HG03159 (cell line): Measurements from ENCODE around the gene SNU13.
"Not testable (repeated sequence)": the region's sequence is repeated elsewhere in the genome, so short reads cannot be mapped to it uniquely, and the experiment has no call there.

Experiments used
- ATAC-seq: cut with Tn5 transposase; IDR thresholded peaks from one replicate; pipeline ENCODE4 v1.9.1; 2021; ENCODE audit warnings: mild to moderate bottlenecking, moderate library complexity; ENCODE audit not compliant: unreplicated experiment

SNU13 gene

DNA sequence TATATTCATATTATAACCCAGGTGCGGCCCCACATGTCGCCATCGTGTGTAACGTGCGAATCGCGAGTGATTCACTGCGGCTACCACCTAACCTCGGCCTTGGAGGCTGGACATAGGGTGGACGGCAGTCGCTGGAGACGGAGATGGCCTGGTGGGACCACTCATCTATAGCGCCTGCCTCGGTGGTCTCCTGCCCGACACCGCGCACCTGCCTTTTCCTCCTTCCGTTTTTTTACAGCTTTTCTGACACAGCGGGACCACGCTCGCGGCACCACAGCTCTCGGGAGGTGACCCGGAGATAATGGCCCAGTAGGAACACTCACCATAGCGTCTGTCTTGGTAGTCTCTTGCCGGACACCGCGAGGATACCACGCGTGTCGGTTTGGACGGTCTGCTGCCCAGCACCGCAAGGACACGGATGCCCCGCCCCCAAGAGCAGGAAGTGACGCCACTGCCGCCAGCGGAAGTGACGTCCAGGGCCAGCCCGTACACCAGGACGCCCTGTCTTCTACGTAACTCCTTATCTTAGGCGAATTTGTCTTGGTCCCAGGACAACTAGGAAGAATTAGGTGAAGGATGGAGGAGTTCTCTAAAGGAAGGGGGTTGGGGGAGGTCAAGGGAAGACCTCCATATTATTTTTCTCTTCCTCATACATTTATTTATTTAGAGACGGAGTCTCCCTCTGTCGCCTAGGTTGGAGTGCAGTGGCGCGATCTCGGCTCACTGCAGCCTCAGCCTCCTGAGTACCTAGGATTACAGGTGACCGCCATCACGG lies 6.4 kb downstream of the SNU13 start:
- ATAC-seq, result peak; percentile 56

DNA sequence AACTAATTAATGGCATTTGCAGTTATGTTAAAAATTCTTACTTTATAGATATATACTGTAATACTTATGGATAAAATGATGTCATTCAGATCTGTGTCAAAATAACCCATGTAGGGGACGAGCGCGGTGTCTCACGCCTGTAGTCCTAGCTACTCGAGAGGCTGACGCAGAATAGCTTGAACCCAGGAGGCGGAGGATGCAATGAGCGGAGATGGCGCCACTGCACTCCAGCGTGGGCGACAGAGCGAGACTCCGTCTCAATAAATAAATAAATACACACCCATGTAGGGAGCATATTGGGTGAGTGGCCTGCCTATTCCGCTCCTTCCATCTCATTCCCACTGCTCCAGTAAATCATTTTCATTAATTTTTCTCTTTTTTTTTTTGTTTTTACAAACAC lies 7.1 kb downstream of the SNU13 start:
- ATAC-seq, result no peak

DNA sequence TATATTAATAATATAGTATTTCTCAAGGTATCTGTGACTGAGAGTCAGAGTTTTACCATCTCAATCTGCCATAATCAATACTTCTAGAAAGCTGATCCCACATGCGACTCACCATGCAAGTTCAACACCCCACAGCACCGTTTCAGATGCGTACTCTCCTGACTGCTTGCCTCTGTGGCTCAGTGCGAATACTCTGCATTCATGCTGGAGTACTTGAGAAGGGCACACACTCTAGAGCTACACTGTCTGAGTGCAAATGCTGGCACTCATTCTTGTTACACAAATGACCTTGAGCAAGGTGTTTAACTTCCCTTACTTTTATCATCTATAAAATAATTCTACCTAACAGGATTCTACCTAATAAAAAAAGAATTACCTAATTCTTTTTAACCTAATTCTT lies 12.5 kb downstream of the SNU13 start:
- no peak for ATAC-seq

DNA sequence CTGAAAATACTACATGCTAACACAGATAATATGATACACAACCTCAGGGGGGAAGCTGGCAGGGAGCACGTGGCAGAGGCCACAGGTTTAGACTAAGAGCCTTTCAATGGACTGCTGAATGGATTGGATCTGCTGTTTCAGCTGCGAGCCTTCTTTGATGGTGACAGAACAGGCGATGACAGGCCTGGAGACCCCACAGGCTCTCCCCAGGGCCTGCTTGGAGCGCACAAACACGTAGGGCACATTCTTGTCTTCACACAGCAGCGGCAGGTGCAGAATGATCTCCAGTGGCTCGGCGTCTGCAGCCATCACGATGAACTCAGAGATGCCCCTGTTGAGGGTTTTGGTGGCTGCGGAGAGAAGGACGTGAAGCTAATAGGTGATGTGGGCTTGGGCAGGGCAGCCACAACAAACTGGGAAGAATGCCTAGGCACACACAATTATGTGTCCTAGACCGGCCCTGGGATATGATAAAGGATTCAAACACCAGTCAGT lies 13.8 kb downstream of the SNU13 start:
- ATAC-seq, result no peak

DNA sequence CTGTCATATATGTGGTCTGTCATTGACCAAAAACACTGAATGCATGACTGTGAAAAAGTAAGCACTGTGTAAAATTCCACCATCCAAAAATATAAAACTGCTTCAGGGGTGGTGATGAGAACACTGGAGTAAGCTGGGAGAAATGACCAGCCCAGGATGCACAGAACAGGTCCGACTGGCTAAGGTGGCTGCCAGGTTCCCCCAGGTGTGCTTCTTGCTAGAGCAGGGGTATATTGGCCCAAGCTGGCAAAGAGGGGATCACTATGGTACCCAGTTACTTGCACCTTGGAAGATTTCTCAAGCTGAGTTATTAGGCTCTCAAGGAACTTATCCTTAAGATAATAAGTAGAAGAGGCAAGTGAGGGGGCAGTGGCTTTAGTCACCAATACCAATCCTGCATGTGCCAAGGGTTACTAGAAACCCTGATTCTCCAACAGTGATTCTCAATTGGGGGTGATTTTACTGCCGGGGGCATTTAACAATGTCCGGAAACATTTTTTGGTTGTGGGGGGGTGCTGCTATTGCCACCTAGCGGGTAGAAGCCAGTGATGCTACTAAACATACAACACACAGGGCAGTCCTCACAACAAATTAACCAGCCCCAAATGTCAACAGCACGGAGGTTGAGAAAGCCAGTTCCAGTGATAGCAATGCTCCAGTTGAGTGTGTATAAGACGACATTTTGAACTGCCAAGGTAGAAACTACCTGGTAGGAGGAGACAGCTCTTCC lies 15.7 kb downstream of the SNU13 start:
- no peak for ATAC-seq

DNA sequence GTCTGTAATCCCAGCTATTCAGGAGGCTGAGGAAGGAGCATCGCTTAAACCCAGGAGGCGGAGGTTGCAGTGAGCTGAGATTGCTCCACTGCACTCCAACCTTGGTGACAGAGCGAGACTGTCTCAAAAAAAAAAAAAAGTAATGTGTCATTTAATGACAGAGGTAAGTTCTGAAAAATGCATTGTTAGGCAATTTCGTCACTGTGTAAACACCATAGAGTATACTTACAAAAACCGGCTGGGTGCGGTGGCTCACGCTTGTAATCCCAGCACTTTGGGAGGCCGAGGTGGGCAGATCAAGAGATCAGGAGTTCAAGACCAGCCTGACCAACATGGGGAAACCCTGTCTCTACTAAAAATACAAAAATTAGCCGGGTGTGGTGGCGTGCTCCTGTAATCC lies 16.6 kb downstream of the SNU13 start:
- not testable (repeated sequence) for ATAC-seq

DNA sequence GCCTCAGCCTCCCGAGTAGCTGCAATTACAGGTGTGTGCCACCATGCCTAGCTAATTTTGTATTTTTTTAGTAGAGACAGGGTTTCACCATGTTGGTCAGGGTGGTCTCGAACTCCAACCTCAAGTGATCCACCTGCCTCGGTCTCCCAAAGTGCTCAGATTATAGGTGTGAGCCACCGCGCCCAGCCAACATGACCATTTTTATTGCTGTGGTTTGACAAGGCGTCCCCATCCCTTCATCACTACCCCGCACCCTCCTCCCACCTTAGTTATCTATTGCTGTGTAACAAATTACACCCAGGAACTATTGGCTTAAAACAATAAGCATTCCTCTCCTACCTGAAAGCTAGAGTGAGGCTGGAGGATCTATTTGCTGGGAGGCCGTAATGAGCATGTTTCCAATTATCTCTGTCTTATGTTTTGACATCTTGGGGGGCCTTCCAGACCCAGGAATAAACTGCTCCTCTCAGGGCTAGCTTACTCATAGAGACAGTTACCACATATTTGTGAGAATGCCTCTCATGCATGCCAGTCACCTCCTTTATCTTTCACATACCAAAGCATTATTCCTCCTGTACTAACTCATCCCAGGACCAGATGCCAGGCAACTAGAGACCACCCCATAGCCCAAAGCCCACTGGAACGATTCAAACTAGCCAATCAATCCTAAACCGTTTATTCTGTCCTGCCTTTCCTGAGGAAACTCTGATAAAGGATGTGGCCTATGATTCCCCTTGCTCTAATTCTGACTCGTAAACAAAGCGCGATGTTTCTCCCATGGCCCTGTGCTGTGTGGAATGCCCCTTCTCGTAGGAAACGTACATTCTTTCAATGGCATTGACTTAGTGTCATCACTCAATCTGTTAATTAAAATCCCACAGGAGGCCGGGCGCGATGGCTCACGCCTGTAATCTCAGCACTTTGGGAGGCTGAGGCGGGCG lies 19.4 kb downstream of the SNU13 start:
- ATAC-seq, result no peak

DNA sequence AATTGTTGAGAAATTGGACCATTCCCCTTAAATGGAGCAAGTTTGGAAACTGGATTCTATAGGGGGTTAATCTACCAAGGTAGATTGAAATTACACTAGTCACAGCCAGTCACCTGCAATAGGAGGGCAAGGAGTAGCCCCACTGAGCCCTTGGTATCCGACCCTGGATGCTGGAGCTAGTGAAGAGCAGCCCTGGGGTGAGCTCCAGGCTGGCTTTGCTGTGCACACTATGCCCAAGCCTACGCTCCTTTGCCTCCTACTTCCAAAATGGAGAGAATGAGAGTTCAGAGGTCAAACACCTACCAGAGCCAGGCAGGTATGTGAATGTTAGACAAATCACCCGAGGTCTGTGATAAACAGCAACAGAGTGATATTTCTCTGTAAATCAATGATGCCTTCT lies 23.7 kb downstream of the SNU13 start:
- no peak for ATAC-seq

DNA sequence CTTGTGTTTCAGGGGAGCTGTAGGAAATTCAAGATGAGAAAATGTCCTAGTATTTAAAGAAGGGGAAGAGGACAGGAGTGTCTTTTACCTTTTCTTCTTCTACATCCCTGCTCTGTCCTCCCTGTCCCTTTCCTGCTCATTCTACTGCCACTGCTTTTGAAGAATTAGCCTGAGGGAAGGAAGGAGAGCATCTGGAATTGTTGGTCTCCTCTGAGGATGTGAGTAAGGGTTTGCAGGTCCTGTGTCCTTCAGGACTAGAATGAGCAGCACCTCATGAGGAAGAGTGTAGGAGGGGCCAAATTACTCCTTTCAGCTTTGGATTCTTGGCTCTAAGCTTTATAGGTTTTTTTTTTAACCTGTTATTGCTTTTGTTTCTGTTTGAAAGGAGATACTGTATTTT lies 24.2 kb downstream of the SNU13 start:
- ATAC-seq, result no peak

DNA sequence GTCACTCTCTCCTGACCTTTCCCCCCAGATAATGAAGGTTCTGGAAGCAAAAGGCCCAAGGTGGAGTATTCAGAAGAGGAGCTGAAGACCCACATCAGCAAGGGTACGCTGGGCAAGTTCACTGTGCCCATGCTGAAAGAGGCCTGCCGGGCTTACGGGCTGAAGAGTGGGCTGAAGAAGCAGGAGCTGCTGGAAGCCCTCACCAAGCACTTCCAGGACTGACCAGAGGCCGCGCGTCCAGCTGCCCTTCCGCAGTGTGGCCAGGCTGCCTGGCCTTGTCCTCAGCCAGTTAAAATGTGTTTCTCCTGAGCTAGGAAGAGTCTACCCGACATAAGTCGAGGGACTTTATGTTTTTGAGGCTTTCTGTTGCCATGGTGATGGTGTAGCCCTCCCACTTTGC lies 25.1 kb downstream of the SNU13 start:
- not testable (repeated sequence) for ATAC-seq

DNA sequence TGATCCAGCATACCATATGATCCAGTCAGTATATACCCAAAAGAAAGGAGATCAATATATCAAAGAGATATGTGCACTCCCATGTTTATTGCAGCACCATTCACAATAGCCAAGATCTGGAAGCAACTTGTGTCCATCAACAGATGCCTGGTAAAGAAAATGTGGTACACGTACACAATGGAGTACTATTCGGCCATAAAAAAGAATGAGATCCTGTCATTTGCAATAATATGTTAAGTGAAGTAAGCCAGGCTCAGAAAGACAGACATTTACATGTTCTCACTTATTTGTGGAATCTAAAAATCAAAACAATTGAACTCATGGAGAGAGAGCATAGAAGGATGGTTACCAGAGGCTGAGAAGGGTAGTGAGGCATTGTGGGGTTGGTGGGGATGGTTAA lies 27.0 kb downstream of the SNU13 start:
- no peak for ATAC-seq

DNA sequence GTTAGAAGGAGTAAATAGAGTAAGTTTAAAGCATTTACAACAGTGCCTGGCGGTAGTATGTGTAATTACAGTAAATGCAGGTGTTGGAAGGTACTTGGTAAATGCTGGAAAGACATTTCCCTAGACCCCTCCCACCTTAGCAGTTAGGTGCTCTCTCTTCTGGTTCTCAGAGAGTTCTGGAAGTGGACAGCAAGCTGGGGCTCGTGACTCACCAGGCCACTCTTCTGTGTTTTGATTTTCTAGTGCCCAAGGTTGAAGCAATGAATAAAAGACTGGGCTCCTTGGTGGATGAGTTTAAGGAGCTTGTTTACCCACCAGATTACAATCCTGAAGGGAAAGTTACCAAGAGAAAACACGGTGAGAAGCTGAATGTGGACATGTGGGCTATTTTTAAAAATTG lies 27.6 kb downstream of the SNU13 start:
- ATAC-seq, result no peak

DNA sequence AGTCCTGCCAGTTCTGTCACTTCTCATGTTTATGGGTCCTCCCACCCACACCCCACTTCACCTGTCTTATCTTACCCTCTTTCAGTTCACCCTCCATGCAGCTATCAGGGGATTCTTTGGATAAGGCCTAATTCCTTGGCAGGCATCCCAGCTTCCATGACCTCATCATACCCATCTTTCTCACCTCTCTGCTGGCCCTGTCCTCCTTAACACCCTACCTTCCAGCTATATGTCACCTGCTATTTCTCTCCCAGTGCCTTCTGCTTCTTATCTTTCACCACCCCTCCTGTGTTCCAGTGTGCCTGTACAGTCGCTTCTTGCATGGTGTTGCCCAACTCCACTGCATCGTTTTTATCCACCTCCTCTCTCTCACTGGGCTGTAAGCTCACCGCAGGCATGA lies 28.3 kb downstream of the SNU13 start:
- ATAC-seq, result no peak

DNA sequence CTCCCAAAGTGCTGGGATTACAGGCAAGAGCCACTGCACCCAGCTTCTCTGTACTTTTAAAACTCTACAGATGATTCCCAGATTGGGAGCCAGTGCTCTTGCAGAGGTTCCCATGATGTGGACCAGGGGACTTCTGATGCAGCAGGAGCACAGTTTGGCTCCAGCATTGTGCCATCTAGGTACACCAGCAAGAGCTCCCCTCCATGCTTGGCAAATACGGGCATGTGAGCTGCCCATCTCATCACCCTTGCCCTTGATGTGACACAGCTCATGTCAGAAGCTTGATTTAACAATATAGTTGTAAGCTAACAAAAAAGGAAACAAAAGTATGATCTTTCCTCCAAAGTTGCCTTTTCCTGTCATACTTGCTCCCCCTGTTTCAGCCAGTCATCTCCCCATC lies 28.7 kb downstream of the SNU13 start:
- no peak for ATAC-seq

DNA sequence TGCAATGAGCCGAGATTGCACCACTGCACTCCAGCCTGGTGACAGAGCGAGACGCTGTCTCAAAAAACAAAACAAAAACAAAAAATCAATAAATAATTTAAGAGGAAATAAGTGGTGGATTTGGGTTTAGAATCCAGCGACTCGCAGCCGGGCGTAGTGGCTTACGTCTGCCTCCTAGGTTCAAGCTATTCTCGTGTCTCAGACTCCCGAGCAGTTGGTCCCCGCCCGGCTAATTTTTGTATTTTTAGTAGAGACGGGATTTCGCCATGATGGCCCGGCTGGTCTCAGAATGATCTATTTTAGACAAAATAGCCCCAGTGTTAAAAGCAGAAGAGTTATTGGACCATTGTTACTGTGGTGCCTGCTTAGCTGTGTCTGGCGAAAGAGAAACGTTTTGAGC lies 29.8 kb downstream of the SNU13 start:
- no peak for ATAC-seq

DNA sequence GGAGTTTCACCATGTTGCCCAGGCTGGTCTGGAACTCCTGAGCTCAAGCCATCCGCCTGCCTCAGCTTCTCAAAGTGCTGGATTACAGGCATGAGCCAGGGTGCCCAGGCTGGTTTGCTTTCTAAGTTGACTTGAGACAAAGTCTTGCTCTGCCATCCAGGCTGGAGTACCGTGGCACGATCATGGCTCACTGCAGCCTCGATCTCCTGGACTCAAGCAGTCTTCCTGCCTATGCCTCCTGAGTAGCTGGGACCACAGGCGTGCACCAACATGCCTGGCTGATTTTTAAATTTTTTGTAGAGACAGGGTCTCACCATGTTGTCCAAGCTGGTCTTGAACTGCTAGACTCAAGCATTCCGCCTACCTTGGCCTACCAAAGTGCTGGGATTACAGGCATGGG lies 31.0 kb downstream of the SNU13 start:
- no peak for ATAC-seq

DNA sequence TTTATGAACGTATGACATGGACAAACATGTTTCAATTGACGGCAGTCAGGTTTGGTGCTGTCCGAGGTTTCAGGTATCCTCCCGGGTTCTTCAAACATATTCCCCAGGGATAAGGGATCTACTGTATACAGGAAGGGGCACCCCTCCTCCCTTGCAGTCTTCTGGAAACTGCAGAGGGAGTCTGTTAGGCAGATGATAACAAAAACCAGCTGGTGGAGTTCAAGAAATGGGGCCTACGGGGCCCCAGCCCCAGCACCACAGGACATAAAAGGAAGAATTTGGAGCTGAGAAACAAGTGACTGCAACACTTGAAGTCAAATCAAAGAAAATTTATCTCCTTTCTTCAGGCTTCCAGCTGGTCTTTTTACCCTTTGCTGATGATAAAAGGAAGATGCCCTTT lies 32.1 kb downstream of the SNU13 start:
- ATAC-seq, result no peak

DNA sequence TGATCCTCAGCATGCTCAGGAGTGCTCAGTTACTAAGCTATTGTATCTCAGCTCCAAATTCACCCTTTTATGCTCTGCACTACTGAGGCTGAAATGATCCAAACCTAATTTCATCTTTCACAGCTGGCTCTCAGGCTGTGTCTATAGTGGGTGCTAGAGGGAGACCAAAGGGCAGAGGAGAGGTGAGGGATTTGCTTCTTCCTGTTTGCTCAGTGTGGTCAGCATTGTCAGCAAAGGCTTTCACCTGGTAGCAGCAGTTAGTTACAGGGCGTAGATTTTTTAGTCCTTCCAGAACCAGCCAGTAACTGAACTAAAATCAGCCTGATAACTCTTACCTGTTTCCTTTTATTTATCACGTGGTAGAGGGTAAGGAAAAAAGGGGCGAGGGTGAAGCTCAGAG lies 34.3 kb downstream of the SNU13 start:
- ATAC-seq, result no peak

DNA sequence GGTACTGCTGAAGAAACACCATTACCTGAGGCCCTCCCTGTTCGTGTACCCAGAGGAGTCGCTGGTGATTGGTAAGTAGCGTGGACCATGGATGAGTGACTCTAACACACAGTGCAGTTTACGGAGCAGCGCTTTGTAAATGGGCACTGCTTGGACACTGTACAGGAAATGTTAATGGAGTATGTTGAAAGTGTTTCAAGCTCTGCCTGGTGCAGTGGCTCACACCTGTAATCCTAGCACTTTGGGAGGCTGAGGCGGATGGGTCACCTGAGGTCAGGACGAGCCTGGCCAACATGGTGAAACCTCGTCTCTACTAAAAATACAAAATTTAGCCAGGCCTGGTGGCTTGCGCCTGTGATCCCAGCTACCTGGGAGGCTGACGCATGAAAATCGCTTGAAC lies 37.8 kb downstream of the SNU13 start:
- no peak for ATAC-seq

DNA sequence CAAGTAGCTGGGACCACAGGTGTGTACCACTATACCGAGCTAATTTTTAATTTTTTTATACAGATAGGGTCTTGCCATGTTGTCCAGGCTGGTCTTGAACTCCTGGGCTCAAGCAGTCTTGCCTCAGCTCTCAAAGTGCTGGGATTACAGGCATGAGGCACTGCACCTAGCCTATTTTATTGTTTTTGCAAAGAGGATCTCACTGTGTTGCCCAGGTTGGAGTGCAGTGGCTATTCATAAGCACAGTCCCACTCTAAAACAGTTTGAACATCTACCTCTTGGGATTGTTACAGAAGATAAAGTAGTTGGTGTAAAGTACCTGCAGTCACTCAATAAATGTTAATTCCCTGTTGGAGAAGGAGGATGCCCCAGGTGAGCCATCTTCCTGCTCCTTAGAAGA lies 38.4 kb downstream of the SNU13 start:
- no peak for ATAC-seq

DNA sequence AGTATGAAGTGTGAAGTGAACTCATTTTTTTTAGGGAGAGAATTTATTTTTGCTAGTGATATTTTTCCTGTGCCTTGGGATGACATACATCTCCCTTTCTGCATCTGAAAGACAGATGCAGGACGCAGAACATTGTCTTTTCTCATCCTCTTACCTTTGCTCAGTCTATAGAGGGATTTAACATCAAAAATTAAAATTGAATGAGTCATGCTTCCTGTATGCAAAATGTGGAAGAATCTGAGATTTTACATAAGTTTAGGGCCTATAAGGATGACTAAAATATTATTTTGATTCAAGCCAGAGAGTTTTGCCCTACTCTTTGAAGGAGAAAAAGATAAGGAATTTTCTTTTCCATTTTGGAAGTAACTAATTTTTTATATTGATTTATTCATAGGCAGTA lies 40.2 kb downstream of the SNU13 start:
- ATAC-seq, result no peak
